Esophagus squamous epithelium (tissue), 4 donors: ENCODE results near the gene LBHD1.

Experiments used
- POLR2A ChIP-seq, 4 donors: fragments of 450-650 bp; IDR thresholded peaks; one replicate each; pipeline ENCODE4 v1.6.1; 2017; ENCODE audit warnings: antibody characterized with exemption in 4 of 4, mild to moderate bottlenecking in 4 of 4, moderate library complexity in 3 of 4
- TF ChIP-seq, protein P1 (sequence below), 6 experiments: fragments of 450-650 bp in 4 of 6; fragments of 200-600 bp in 2 of 6; sonication (generic) in 2 of 6; IDR thresholded peaks; one replicate each; pipeline ENCODE4 v1.5.1; 2016 to 2019; ENCODE audit warnings: antibody characterized with exemption in 6 of 6, mild to moderate bottlenecking in 4 of 6, moderate library complexity in 4 of 6

DNA sequence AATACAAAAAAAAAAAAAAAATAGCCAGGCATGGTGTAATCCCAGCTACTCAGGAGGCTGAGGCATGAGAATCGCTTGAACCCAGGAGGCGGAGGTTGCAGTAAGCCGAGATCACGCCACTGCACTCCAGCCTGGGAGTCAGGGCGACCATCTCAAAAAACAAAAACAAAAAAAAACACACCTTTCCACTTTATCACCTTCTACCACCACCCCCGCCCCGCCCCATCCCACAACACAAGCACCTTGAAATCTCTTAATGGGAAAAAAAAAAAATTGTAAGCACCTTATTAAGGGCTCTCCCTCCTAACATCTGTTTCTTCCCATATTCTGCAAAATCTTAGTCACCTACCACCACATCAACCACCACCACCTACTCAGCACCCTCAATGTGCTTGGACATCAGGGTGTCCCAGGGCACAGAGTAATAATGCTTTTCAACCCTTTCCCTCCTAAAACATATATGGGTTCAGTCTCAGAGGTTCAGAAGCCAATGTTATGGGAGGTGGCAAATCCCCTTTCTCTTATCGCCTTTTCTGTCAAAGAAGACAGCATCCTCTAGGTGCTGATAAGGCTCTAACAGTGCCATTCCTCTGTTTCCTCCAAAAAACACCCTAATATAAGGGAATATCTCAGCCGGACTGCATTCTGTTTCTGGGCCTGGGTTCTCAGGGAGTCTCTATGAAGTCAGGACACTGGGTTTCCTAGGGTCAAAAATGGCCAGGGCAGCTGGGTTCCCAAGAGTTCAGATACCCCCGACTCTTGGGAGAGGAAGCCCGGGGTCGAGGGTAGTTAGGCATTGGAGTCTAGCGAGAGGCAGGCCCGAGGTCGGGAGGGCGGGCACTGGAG lies 19.7 kb downstream of the LBHD1 start:
- TF ChIP-seq, protein P1, sequence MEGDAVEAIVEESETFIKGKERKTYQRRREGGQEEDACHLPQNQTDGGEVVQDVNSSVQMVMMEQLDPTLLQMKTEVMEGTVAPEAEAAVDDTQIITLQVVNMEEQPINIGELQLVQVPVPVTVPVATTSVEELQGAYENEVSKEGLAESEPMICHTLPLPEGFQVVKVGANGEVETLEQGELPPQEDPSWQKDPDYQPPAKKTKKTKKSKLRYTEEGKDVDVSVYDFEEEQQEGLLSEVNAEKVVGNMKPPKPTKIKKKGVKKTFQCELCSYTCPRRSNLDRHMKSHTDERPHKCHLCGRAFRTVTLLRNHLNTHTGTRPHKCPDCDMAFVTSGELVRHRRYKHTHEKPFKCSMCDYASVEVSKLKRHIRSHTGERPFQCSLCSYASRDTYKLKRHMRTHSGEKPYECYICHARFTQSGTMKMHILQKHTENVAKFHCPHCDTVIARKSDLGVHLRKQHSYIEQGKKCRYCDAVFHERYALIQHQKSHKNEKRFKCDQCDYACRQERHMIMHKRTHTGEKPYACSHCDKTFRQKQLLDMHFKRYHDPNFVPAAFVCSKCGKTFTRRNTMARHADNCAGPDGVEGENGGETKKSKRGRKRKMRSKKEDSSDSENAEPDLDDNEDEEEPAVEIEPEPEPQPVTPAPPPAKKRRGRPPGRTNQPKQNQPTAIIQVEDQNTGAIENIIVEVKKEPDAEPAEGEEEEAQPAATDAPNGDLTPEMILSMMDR (IDR thresholded peaks at IDR 0.05): no peak
- no peak for TF ChIP-seq POLR2A (IDR thresholded peaks at IDR 0.05)
